Dendritic cell treated with granulocyte-macrophage colony-stimulating factor and Interleukin-4, amounts not matched to agents 40 ng/mL and 50 ng/mL, for 4 days (primary cell): ENCODE measurements around the gene TXNL4B.

ENCODE experiments used
- H3K27ac Mint-ChIP-seq: one replicate; pipeline ENCODE4 v1.8.0; 2022; ENCODE audit warnings: mild to moderate bottlenecking, mixed read lengths
- H3K27me3 Mint-ChIP-seq: one replicate; pipeline ENCODE4 v1.8.0; 2022; ENCODE audit warnings: mild to moderate bottlenecking, mixed read lengths
- H3K36me3 Mint-ChIP-seq: one replicate; pipeline ENCODE4 v1.8.0; 2022; ENCODE audit warnings: low read depth, mixed read lengths
- H3K4me1 Mint-ChIP-seq: one replicate; pipeline ENCODE4 v1.8.0; 2022; ENCODE audit warnings: low read depth, mixed read lengths
- H3K4me3 Mint-ChIP-seq: one replicate; pipeline ENCODE4 v1.8.0; 2022; ENCODE audit warnings: mild to moderate bottlenecking, moderate library complexity, mixed read lengths
- H3K9me3 Mint-ChIP-seq: one replicate; pipeline ENCODE4 v1.8.0; 2022; ENCODE audit warnings: mixed read lengths
- intact Hi-C: fragments of 100-400 bp; cut with micrococcal nuclease; formaldehyde crosslinking; loops from one replicate; pipeline ENCODE4 v1.15.0; 2022

TXNL4B gene

DNA sequence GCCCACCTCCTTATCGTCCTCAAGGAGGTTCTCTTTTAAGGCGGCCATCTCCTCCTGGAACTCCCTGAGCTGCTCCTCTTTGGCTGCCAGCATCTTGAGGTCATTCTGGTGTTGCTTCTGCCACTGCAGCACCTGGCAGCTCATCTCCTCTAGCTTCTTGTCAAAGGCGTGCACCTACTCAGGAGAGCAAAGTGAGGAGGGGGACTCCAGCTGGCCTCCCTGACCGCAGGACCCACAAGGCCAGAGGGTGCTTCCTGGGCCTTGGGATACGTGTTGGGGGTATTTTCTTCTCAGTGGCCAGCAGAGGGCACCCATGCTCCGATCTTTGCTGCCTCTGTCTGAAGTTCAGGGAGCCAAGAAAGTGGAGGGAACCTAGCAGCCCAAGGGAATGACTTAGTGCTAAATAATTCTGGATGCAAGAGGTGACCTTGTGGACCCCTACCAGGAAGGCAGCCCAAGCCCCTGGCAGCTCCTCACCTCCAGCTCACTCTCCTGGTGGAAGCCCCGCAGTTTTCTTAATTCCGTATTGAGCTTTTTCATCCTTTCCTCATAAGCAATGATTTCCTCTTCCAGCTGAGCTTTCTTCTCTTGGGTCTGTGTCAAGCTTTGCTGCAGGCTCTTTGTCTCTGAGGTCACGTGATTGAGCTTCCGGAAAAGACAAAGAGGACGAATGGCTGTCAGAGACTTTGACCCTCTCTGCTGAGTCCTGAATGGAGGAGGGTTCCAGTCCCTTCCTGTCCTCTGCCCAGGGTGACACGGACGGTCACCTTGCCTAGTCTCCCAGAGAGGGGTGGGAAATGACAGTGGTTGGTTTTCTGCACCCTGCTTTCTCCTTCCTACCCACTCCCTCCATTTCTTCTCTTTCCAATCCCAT is 31.6 kb upstream of the TXNL4B start:
- Mint-ChIP-seq H3K9me3 (no peaks in the 10 kb centered on the region), H3K36me3 (peaks cover 35% of the 10 kb centered on the region), H3K4me3 (peak overlapping the region; percentile 39), H3K4me1 (peaks cover 57% of the 10 kb centered on the region), H3K27me3 (no peaks in the 10 kb centered on the region), H3K27ac (peak overlapping the region; percentile 94)
- intact Hi-C loops: loop anchor here (1.0 to 10.0 kb wide), 5 partner anchors 47 to 342 kb away; partner anchors contain the start of gene PMFBP1

- no peaks in the 10 kb centered on the region for H3K27me3 Mint-ChIP-seq
- peaks cover 43% of the 10 kb centered on the region for H3K36me3 Mint-ChIP-seq
- H3K4me1 Mint-ChIP-seq: peaks cover 59% of the 10 kb centered on the region
- peak overlapping the region; percentile 39 for H3K4me3 Mint-ChIP-seq
- H3K9me3 Mint-ChIP-seq: no peaks in the 10 kb centered on the region
- H3K27ac Mint-ChIP-seq: peak overlapping the region; percentile 94
- intact Hi-C loops: loop anchor here (10.0 kb wide), 2 partner anchors 111 to 281 kb away; no protein-coding TSS in a partner anchor
Measured at GRCh38 chr16:72124148-72124547, 30.7 kb upstream of the TXNL4B start.

DNA sequence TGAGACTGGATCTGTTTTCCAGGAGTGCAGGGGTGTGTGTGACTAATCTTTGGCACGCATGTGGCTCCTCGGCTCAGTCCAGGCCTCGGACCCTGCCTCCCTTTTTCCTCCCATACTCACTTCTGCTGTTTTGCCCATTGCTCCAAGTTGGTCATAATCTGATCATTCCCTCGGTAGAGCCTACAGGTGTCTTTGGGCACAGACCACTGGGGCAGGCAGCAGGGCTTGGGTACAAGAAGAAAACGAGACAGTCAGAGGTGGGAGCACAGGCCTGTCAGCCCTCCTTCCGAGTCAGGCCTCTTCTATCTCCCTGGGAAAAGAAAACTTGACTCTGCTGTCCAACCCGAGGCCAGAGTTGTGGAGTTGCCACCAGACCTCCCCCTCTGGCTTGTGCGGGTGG is 30.0 kb upstream of the TXNL4B start:
- intact Hi-C loops: loop anchor here (10.0 kb wide), 2 partner anchors 111 to 281 kb away; no protein-coding TSS in a partner anchor
- peaks cover 41% of the 10 kb centered on the region for H3K36me3 Mint-ChIP-seq
- no peaks in the 10 kb centered on the region for H3K9me3 Mint-ChIP-seq
- no peaks in the 10 kb centered on the region for H3K27me3 Mint-ChIP-seq
- peak overlapping the region; percentile 94 for H3K27ac Mint-ChIP-seq
- peaks cover 55% of the 10 kb centered on the region for H3K4me1 Mint-ChIP-seq
- no peak overlapping the region for H3K4me3 Mint-ChIP-seq

DNA sequence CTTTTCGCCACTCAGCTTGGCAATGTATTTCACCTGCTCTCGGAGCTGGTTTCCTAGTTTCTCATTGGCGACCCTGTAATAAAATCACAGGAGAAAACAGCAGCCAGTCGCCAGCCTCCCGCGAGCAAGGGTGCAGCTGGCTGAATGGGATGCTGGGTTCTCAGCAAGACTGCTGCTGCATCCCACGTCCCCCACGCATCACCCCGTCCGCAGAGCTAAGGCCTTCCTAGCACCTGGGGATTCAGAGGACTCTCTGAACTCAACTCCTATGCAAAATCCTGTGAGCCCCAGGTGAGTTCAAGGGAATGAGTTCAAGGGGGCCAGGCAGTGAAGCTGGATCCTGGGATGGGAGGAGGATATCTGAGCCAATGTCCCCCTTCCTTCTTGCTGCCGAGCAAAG is 29.5 kb upstream of the TXNL4B start:
- Mint-ChIP-seq H3K9me3 (no peaks in the 10 kb centered on the region), H3K27me3 (no peaks in the 10 kb centered on the region), H3K4me1 (peaks cover 51% of the 10 kb centered on the region), H3K27ac (peak overlapping the region; percentile 94), H3K36me3 (peaks cover 41% of the 10 kb centered on the region), H3K4me3 (no peak overlapping the region)
- intact Hi-C loops: loop anchor here (10.0 kb wide), 2 partner anchors 112 to 282 kb away; no protein-coding TSS in a partner anchor

GRCh38 chr16:72122308-72122707 is 28.9 kb upstream of the TXNL4B start:
- Mint-ChIP-seq H3K36me3 (peaks cover 41% of the 10 kb centered on the region), H3K9me3 (no peaks in the 10 kb centered on the region), H3K4me3 (no peak overlapping the region), H3K27ac (no peak overlapping the region), H3K4me1 (peaks cover 50% of the 10 kb centered on the region), H3K27me3 (no peaks in the 10 kb centered on the region)
- intact Hi-C loops: loop anchor here (10.0 kb wide), 2 partner anchors 112 to 282 kb away; no protein-coding TSS in a partner anchor

GRCh38 chr16:72120026-72120425 is 26.6 kb upstream of the TXNL4B start:
- H3K36me3 Mint-ChIP-seq: peaks cover 41% of the 10 kb centered on the region
- H3K4me3 Mint-ChIP-seq: no peak overlapping the region
- H3K27me3 Mint-ChIP-seq: no peaks in the 10 kb centered on the region
- H3K27ac Mint-ChIP-seq: no peak overlapping the region
- H3K9me3 Mint-ChIP-seq: no peaks in the 10 kb centered on the region
- intact Hi-C loops: loop anchor here (10.0 kb wide), 2 partner anchors 115 to 285 kb away; no protein-coding TSS in a partner anchor
- H3K4me1 Mint-ChIP-seq: peaks cover 27% of the 10 kb centered on the region

DNA sequence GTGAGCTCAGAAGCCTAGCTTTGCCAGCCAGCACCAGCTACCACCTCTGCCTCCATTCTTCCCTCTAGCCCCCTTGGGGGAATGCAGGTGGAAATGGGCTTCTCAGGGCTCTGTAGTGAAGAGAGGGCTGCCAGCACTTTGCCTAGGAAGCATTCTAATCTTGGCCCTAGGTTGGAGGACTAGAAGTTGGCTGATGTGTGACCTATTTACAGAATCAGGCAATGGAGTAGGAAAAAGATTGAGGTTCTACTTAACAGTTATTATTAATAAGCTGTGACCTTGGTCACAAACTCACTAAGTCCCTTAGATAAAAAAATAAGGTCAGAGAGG is 20.2 kb upstream of the TXNL4B start:
- H3K4me3 Mint-ChIP-seq: no peak overlapping the region
- no peak overlapping the region for H3K27ac Mint-ChIP-seq
- no peaks in the 10 kb centered on the region for H3K9me3 Mint-ChIP-seq
- H3K27me3 Mint-ChIP-seq: no peaks in the 10 kb centered on the region
- intact Hi-C loops: no loop called here
- H3K36me3 Mint-ChIP-seq: peaks cover 50% of the 10 kb centered on the region
- no peaks in the 10 kb centered on the region for H3K4me1 Mint-ChIP-seq

DNA sequence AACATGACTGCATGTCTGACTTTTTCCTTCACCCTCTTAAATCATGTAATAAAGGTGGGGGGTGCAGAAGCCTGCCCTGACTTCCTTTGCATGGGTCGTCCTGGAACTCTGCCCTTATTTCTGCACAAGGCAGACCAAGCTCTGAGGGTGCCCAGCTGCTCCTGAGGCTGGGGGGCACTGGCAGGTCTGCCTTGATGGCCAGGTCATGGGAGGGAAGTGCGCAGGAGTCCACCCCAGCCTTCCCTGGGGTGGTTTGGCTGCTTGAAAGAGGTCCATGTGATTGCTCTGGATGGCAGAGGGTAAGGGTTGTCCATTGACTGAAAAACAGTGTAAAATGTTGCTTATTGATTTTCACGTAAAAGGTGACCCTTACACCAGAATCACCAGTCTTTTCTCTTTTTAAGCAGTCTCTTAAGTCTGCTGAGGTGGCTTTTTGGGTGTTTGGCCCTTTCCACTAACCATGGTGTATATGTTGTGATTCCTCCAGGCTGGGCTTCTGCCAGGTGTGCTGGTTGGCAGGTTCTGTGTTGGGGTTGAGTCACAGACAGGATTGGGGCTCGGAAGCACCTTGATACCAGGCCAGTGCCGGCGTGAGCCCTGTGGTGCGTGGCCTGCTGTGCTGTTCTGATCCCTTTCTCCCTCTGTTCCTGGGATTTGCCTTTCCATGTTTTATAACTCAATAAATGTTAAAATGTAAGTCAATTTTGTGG is 19.6 kb upstream of the TXNL4B start:
- no peaks in the 10 kb centered on the region for H3K4me1 Mint-ChIP-seq
- intact Hi-C loops: no loop called here
- H3K27ac Mint-ChIP-seq: no peak overlapping the region
- H3K9me3 Mint-ChIP-seq: no peaks in the 10 kb centered on the region
- H3K4me3 Mint-ChIP-seq: no peak overlapping the region
- H3K27me3 Mint-ChIP-seq: no peaks in the 10 kb centered on the region
- peaks cover 55% of the 10 kb centered on the region for H3K36me3 Mint-ChIP-seq

DNA sequence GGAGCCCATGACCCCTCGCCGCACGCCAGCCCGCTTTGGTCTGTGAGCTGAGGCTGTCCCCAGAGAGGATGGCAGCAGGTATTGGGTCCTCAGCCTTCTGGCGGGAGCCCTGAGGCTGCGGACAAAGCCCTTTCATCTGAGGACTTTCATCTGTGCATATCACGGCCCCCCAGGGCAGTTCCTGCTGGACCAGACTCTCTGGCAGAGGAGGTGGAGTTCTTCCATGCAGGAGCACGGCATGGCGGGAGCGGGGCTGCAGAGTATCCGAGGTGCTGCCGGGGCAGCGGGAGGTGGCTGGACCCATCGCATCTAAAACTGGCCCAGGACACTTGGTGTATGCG is 19.0 kb upstream of the TXNL4B start:
- H3K27ac Mint-ChIP-seq: no peak overlapping the region
- intact Hi-C loops: no loop called here
- no peaks in the 10 kb centered on the region for H3K27me3 Mint-ChIP-seq
- peaks cover 61% of the 10 kb centered on the region for H3K36me3 Mint-ChIP-seq
- no peaks in the 10 kb centered on the region for H3K9me3 Mint-ChIP-seq
- no peak overlapping the region for H3K4me3 Mint-ChIP-seq
- H3K4me1 Mint-ChIP-seq: no peaks in the 10 kb centered on the region

DNA sequence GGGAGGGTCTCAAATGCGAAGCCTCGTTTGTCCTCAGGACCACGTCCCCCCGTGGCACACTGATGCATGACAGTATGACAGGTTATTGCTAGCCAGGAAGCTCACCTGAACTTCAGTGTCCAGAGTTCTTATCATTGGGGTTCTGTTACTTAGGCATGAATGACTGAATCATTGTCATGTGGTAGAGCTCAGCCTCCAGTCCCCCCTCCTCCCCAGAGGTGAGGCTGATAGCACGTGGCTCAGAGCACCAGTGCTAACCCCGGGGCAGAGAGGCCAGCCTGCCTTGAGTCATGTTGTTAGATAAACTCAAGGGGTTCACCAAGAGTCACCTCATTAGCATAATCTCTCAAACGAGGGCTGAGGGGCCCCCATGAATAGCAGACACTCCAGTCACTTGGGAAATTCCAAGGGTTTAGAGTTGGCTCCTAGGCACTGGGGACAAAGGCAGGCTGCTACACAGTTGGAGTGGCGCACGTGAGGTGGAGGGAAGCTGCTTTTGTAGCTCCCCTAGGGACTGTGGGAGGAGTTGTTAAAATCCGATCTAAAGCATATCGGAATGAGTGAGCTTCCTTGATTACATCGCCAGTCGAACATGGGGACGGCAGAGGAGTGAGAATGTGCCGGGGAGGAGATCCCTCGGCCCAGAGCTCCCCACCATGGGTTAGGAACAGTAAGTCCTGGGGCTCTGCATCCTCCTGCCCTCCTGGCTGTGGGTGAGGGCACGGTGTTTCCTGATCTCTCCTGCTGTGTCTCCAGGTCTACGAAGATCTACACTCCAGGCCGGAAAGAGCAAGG is 18.4 kb upstream of the TXNL4B start:
- peaks cover 67% of the 10 kb centered on the region for H3K36me3 Mint-ChIP-seq
- H3K4me1 Mint-ChIP-seq: no peaks in the 10 kb centered on the region
- intact Hi-C loops: no loop called here
- H3K9me3 Mint-ChIP-seq: no peaks in the 10 kb centered on the region
- no peaks in the 10 kb centered on the region for H3K27me3 Mint-ChIP-seq
- H3K4me3 Mint-ChIP-seq: no peak overlapping the region
- no peak overlapping the region for H3K27ac Mint-ChIP-seq

DNA sequence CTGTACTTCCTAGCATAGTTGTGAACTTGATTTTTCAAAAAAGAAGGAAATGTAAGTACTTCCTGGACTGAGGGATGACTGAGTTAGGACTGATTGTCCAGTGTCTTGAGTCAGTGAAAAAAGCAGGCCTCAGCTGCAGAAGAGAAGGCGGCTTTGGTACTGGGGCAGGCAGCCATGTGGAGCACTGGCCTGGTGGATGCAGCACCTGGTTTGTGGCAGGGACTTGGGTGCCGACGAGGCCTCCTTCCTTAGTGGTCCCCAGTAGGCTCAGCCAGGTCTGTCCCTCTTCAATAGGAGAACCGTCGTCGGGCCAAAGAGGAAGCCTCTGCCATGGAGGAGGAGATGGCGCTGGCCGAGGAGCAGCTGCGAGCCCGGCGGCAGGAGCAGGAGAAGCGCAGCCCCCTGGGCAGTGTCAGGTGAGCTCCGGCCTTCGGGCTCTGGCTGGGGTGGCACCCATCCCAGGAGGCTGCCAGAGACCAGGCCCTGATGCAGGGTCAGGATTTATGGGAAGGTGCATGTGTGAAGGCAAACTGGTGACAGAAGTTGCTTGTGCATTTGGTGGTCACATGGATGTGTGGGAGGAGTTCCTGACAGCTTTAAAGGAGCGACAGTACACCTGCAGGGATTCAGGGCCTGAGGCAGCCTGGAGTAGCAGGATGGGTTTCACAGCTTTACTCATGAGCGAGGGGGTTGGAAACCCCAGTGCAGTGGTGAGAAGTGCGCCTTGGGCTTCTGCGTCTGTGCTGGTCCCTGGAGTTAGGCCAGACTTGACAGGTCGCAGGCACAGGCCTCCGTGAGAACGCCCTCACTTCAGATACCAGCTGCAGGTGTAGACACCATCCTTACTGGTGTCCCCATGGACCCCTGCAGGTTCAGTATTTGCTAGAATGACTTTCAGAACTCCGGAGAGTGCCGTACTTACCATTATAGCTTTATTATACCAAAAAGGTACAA is 17.5 kb upstream of the TXNL4B start:
- Mint-ChIP-seq H3K27me3 (no peaks in the 10 kb centered on the region), H3K4me1 (no peaks in the 10 kb centered on the region), H3K4me3 (no peak overlapping the region), H3K9me3 (no peaks in the 10 kb centered on the region), H3K36me3 (peaks cover 76% of the 10 kb centered on the region), H3K27ac (no peak overlapping the region)
- intact Hi-C loops: no loop called here

GRCh38 chr16:72109966-72110530 is 16.6 kb upstream of the TXNL4B start:
- Mint-ChIP-seq H3K27ac (no peak overlapping the region), H3K27me3 (no peaks in the 10 kb centered on the region), H3K4me3 (no peak overlapping the region), H3K4me1 (no peaks in the 10 kb centered on the region), H3K9me3 (no peaks in the 10 kb centered on the region), H3K36me3 (peaks cover 85% of the 10 kb centered on the region)
- intact Hi-C loops: no loop called here

DNA sequence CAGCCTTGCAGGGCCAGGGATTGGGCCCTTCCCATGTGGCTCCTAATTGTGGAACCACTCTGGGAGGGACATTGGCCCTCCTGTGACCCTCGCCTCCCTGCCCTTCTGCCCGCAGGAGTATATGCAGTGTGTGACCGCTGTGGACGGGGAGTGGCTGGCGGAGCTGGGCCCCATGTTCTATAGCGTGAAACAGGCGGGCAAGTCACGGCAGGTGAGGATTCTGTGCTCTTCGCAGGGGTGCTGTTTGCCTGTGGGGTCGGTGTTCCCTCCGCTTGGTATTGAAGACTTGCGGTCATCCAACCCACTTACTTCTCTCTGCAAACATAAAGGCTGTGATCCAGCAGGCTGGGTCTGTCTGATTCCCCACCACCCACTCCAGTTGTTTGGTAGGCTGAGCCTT is 15.9 kb upstream of the TXNL4B start:
- Mint-ChIP-seq H3K27me3 (no peaks in the 10 kb centered on the region), H3K4me1 (no peaks in the 10 kb centered on the region), H3K36me3 (peaks cover 93% of the 10 kb centered on the region), H3K9me3 (no peaks in the 10 kb centered on the region), H3K27ac (no peak overlapping the region), H3K4me3 (no peak overlapping the region)
- intact Hi-C loops: no loop called here
